HG02798 (cell line): ENCODE results near the gene RGS10.

Source experiments
- ATAC-seq: cut with Tn5 transposase; IDR thresholded peaks from one replicate; pipeline ENCODE4 v1.9.1; 2021; ENCODE audit warnings: mild to moderate bottlenecking; ENCODE audit not compliant: unreplicated experiment, poor library complexity

Gene RGS10

GRCh38 chr10:119520283-119520682, 22.2 kb downstream of the RGS10 start:
- ATAC-seq: no peak

GRCh38 chr10:119518936-119519335, 23.6 kb downstream of the RGS10 start:
- ATAC-seq: no peak

- ATAC-seq: peak; percentile 31
Observed at GRCh38 chr10:119518176-119518575, 24.3 kb downstream of the RGS10 start.

GRCh38 chr10:119517235-119518141, 25.0 kb downstream of the RGS10 start:
- ATAC-seq: peak; percentile 76

DNA sequence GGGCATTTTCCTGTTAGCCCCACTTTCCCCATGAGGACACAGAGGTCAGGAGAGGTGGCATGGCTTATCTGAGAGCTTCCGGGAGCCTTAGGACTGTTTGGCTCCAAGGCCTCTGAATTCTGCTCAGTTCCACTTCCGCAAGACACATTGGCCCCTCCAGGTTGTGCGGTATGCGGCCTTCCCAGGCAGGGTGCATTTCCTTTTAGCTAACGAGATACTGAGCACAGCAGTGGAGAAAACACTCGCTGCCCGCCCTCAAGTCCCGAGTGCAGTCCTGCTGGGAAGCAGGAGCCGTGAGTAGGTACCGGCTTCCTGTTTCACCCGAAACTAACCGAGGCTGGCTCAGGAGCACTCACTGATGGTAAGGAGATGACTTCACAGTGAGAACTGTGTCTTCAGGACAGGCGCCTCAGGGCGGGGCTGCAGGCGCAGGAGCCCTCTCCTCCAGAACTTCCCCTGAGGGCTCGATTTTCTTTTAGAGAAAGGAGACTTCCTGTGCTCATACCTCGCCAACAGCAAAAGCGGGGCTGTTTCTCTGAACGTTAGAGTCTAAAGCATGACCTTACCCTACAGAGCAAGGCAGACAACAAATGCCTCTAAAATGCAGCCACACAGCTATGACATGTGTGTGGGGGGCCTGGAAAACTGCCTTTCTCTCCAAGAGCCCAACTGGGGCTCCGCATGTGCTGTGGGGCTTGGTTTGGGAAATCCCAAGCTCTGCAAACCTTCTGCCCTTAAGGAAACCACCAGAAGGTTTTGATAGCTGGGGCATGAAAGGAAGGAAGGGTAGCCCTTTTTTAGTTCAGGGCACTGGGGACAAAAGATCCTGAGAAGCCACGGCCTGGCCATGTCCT, 25.9 kb downstream of the RGS10 start:
- peak; percentile 79 for ATAC-seq

GRCh38 chr10:119515511-119516045, 26.9 kb downstream of the RGS10 start:
- ATAC-seq: no peak

DNA sequence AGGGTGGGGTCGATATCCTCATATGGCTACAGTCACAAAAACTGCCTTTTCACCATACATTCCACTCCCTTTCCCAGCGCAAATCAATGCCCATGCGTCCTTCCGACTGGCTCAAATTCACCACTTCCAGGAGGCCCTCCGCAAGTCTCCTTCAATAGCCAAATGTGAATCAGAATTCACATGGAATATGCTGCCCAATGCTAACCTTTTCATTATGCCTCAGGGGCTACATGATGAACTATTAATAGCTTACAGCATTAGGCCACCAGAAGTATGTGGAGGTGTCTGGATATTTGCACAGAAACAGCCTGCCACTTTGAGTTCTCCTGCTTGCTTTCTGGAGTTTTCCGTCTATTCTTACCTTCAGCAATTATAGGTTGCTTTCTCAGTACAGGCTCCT, 27.7 kb downstream of the RGS10 start:
- ATAC-seq: no peak

DNA sequence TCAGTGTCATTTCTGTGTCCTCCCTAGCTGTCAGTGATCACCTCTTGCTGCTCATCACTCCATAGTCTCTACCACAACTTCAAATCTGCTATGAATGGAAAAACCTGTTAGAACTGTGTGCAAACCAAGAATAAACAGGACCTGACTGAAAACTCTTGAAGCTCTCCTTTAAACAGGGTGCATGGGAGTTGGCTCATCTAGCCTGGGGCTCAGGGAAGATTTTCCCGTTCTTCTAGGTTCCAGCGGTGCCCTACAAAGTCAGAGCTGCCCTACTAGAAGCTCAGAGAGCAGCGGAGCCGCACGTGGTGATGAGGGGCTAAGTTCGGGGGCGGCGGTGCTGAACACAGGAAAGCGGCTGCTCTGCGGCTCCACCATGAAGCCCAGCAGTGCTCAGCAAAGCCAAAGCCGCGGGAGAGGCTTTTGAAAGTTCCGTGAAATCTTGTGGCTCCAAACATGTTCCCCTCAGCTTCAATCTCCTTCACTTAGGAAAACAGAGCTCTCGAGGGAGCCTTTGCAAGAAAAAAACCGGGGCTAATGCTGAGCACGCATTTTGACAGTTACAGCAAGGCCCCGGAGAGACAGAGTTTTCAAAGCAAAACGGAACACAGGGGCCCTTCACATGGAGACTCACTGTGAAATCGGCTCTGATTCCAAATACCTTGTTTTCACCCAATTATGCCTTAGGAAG, 30.5 kb downstream of the RGS10 start:
- no peak for ATAC-seq

DNA sequence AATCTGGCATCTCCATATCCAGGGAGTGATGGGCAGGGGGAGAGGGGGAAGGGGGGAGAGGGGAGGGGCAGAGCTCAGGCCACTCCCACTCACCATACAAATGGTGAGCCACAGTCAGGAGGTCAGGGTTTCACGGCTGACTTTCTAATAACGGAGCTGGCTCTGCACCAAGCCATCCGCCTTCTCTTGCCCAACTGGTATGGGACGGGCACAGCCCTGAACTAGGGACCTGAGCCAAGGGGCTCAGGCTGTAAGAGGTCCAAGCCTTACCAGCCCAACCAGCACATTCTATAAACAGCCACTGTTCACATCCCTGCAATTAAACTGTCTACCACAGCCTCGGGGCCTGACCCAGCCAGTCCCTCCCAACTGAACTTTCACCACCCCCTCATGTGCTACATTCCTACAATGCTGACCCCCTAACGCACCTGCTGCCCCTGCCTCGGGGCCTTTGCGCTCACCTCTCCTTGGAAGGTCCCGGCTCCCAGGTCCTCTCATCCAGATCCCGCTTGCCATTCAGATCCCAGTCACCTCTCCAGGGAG, 32.5 kb downstream of the RGS10 start:
- no peak for ATAC-seq

- no peak for ATAC-seq
Observed at GRCh38 chr10:119507115-119507514, 35.4 kb downstream of the RGS10 start.

DNA sequence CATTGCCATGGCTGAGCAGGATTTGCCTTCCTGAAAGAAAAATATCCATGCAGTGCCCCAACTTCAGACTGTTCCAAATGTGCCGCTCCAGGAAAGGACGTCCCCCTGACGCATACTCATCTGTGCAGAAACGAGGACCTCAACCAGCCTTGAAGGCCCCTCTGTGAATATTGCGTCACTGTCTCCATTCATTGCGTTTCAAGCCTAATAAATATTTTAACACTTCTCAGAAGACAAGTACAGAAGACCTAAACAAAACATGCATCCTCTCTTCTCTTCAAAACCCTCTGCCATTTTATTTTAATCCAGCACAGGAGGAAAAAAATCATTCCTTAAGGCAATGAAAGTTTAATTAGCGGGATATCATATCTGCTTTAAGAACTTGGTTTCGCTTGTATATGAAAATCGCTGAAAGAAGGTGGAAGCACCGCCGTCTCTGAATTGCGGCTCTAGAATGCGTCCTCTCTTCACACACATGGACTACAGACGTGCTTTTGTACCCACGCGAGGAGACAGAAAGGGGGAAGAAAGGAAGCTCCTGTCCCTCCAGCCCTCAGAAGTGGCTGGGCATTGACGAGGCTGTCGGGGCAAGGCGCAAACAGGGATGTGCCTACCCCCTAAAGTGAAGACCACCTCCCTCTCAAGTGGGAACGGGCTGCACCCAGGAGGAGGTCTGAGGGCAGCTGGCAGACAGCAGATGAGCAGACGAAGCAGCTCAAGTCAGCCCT, 36.8 kb downstream of the RGS10 start:
- ATAC-seq: no peak

DNA sequence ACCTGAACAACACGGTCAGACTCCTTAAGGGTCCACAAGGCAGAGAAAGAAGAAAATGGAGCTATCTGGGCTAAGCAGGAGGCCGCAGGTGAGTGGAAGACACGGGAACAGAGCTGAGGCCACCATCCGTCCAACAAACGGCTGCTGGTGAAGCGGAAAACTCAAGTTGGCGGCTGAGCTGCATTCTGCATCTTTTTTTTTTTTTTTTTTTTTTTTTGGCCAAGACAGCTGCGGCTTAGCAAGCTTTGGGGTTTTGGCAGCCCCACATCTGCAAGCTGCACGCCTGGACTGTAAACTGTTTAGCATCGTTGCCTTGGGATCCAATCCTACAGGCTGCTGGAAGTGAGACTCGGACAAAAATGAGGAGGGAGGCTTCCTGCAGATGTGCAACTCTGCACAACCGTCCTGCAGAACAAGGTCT, 37.4 kb downstream of the RGS10 start:
- no peak for ATAC-seq

GRCh38 chr10:119504651-119505050, 37.9 kb downstream of the RGS10 start:
- no peak for ATAC-seq

DNA sequence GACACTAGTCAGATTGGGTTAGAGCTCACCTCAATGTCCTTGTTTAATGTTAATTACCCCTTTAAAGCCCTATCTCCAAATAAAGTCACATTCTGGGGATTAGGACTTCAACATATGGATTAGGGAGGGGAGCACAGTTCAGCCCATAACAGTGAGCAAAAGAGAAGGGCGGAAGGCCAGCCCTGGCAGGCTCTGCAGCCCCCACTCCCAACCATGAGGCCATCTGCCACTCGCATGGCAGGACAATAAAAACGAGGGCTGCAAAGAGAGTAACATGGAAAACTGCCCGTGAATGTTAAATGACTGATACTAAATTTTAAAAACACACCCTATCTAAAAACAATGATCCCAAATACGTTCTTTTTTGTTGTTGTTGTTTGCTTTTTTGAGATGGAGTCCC, 38.7 kb downstream of the RGS10 start:
- ATAC-seq: no peak

DNA sequence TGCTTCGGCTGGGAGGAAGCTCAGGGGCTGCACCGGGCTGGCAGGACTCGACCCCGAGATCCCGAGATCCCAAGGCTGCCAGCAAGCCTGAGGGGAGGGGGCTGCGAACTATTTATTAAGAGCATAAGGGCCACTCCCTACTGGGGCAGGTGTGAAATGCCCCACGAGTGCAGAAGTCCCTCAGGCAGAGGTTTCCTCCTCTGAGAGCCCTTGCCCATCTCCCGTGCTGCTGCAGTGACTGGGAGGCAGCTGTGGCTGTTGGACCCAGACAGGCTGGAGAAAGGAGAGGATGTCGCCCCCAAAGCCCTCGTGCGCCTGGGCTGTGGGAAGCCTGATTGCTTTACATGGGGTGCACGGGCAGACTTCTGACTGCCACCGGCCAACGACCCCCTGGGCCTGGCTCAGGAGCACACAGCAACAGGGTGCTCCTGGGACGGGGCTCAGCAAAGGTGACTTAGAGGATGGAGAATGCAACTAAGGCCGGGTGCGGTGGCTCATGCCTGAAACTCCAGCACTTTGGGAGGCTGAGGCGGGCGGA, 39.8 kb downstream of the RGS10 start:
- ATAC-seq: no peak

DNA sequence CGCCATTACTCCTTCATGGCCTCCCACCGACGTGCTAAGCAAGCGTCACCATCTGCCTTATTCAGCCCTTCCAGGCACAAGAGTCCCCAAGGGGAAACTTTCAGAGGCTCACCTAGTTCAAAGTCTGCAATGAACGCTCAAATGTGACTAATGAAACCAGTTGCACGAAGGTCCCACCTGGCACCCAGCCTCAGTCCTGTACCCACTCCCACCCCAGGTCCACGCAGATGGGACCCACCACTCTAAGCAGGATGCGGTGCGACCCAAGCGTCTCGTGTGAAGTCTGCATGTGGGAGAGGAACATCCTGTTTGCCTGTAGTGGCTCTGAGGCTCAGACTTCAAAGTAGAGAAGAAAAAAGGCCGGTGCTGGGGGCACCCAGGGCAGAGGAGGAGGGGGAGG, 40.3 kb downstream of the RGS10 start:
- peak; percentile 57 for ATAC-seq

- peak; percentile 24 for ATAC-seq
Observed at GRCh38 chr10:119501690-119502089, 40.8 kb downstream of the RGS10 start.

- ATAC-seq: no peak
Observed at GRCh38 chr10:119500821-119501220, 41.7 kb downstream of the RGS10 start.

DNA sequence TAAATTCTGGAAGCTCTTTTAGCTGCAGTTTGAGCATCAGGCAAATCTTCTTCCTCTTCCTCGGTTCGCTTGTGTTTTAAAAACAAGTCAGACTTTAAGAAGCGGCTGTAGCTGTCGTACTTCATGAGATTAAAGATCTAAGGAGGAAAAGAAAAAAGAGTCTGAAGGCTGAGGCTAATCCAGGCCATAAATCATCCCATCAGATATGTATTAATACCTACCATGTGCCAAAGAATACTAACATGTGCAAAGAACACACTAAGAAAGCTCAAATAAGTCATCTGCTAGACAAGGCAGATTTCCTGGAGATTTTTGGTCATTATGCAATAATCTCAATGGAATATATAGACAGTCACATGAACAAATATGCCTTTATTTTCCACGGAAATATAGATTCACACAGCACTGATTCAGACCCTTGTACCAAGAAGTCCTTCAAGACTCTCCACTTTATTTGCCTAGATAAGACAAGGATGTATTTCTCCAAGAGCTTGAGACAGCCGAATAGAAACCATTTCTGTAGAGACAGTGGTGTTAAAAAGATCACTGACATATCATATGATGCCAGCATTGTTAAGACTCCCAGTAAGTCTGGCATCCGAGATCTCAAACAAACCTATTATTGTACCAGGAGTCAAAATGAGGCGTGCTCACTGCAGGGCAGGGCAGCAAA, 42.3 kb downstream of the RGS10 start:
- no peak for ATAC-seq
